ENCODE data around the gene GPA33.

GPA33 gene

DNA sequence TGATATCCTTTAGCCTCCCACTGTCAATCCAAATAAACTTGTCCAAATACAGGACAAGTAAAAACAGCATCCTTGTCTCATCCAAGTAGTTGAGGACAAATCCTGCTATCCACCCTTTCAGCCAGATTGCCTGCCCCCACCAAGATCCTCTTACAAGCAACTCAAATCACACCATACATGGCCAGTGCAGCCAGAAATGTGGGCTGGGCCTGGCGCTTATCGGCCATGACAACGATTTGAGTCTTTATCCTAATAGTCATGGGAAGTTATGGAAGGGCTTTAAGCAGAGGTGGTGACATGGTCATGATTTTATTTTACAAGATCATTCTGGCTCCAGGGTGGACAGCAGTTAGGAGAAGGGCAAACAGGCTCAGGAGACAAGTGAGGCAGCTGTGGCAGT, 6.3 kb downstream of the GPA33 start:
- DNase-seq: no peak

DNA sequence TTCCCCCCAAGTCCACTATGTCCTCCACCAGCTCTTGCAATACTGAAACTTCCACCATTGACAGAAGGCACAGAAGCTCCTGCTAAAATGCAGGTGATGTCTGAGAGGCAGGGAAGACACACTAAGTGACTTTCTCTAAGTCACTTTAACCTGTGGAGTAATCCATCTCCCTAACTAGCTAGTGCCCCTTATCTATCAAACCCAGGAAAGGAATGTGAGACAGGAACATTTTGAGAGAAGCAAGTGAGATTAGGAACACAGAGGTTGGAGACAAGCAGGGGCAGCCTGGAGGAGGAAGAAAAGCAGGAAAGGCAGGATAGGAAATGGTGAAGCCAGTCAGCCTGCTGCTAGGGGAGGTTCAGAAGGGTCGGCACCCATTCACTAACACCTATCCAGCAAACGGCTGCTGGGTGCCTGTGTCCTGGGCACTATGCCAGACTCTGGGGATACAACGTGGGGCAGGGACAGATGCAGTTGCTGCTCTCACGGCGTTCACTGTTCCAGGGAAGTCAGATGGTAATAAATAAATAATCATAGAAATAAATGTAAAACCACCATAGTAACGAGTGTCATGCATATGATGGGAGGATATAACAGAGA, 7.0 kb downstream of the GPA33 start:
- DNase-seq: no peak

DNA sequence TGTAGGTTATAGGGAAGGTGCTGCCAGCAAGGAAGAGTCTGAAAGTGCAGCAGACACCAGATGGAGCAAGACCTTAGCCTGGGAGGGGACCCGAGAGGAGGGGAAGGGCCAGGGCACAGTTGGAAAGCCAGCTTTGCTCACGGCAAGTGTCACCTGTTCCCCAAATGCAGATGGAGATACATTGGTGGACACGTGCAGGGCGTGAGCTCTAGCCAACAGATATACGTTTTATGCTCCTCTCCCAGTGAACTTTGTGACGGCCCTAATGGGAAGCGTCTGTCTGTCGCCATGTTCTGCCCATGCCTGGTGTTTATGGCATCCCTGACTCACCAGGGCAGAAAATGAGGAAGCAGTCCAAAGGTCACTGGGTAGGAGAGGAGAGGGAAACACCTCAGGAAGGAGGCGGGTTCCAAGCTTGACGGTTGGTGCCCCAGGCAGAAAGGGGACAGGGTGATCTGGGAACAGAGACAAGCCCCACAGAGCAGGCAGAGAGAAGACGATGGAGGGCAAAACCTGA, 7.6 kb downstream of the GPA33 start:
- DNase-seq: no peak

DNA sequence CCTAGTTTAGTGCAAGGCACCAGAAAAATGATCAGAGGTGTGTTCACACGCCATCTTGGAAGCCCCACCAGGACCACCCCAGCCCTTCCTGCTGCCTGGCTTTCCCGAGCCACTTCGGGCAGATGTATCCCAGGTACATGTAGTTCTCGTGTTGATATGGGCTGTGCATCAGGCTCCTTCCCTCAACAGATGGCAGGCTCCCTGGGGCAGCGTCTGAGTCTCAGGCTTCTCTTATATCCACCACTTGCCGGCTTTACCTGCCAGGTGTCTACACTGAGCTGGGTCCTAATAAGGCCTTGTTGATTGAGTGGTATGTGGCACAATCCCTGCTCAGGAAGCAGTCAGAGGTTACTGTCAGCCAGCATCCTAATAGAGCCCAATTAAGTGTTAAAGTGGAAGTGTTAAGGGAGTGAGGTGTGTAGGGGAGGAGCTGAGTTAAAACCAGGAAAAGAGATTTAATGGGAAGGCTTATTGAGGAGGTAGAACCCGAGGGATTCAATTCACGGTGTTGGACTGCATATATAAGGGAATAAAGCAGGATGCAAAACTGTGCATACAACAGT, 8.5 kb downstream of the GPA33 start:
- no peak for DNase-seq

DNA sequence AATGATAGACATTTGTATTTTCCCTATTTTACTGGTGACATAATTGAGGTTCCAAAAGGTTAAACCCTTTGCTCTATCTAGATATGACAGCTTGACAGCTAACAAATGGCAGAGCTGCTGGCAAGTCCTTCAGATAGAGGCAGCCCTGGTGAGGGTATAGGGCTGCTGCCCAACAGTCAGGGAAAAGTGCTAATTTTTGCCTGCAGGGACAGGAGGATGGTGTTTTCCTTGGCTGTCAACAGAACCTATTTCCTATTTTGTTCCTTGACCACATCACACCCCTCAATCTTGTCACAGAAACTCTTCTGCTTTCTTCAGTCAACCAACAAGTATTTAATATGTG, 12.3 kb downstream of the GPA33 start:
- DNase-seq: no peak

DNA sequence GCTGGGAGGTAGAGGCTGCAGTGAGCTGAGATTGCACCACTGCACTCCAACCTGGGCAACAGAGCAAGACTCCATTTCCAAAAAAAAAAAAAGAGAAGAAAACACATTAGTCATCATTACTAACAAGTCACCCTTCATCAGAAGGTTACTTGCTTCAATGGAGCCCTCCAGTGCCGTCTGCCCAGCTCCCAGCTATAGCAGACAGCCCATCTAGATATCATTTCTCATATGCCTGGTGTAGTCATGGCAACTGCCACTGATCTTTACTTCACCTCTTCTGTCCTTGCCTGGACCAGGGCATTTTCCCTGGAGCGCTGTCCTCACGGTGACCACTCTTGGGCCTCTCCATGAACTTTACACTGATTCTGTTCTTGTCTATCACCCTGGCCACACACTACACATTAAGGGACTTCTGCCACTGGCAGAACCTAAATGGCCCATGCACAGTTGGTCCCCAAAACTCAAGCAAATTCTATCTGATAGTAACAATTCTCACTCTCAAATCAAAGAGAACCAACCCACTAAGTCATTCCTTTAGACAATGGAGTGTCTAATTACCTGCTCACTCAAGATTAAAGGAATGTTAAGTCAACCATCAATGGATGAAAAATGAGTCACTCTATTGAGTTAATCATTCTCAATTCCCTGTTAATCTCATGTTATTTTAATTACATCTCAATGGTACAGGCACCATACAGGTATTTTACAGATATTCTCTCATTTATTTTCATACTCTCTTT, 12.9 kb downstream of the GPA33 start:
- DNase-seq: no peak

DNA sequence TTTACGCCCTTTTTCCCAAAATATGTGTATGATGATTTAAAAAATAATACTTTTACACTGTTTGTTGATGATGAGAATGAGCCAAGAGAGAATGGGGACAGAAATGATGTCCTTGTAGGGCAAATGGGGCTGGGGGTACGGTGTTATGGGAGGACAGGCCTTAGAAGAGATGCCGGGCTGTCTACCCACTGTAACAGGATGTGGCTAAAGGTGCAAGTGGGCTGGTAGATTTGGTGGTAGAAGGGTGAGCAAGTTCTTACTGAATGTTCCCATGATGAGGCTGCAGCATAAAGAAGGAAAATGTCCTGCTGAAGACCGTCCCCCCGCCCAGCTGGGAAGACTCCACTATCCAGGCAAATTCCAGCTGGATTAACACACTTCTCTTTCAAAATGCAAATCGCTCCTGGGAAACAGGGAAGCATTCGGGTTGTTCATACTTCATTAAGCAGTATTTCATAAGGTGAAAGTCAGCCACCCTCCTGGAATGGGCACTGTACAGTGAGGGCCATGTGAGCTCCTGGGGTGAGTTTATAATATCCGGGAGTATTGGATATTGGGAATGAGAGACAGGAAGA, 14.0 kb downstream of the GPA33 start:
- DNase-seq: no peak

DNA sequence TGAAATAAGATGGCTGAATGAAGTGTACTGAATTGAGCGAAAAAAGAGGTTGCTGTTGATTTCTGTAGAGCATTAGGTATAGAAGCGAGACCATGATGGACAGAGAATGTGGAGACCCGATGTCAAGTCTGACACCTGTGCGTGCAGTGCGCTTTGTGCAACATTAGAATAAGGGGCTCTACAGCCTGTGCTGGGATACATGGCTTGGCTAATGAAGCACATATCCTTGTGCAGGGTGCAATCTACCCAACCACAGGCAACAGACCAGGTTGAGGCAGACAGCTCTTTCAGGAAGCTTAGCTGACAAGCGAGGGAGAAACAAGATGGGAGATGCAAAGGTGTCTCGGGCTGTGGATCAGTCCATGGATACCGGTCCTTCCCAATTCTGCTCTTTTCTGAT, 18.9 kb downstream of the GPA33 start:
- no peak for DNase-seq

DNA sequence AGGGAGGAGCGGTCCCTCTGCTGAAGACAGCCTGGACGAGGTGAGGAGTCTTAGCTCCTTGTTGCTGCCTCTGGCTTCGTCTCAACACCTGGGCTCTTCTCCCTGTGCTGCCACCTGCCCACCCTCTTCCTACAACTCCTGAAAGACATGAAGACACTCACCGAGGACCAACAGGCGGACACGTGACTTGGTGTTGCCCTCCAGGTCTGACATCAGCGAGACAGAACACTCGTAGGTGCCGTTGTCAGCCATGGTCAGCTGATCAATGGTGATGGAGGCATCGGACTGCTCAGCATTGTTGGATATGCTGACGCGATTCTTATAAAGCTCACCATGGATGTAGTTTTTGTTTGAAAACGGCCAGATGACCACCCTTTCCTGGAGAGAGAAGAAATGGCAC, 21.4 kb downstream of the GPA33 start:
- no peak for DNase-seq

DNA sequence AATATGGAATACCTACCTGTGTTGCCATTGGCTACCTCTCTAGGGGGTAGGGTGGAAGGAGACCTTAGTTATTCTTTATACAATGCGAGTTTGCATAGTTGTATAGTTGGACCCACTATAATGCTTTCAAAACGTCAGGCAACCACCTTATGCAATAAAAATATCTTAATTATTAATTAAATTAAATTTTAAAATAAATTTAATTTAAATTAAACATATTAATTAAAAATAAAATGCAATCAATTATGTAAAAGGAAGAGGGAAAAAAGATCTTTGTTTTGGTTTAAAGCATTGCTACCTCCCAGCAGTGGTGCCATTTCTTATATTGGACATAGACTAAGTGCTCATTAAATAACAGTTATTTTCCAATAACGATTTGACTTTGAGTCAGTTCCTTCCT, 22.3 kb downstream of the GPA33 start:
- no peak for DNase-seq

DNA sequence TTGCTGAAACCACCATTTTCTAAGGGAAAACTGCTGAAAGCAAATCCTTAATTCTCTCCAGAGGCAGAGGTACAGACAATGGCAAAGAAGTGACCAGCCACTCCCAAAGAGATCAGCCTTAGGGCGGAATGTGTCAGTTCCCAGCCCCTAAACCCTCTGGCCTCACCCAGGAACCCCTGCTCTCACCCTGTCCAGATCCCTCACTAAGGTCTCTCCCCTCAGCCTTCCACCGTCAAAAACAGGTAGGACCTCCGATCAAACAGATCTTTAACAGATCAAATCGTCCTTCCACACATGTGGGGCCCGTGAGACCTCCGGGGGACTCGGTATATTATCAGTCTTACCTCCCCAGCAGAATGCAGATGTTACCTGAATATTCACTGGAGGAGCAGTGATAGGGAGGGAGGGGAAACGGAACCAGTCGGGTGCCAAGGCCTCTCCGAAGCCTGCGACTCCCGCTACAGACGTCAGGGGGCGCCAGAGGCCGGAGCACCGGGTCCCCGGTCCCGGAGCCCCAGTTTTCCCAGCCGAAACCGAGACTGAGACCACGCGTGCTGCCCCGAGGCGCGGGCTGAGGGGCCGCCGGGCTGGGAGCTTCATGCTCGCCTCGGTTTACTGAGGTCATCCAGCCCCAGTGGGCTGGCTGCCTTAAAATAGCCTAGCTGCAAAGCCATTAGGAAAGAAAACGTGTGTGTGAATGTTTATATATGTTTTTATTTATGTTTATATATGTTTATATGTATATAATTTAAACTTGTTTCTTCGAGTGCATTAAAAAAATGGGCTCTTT, 23.6 kb downstream of the GPA33 start:
- peak; percentile 89 for DNase-seq

DNA sequence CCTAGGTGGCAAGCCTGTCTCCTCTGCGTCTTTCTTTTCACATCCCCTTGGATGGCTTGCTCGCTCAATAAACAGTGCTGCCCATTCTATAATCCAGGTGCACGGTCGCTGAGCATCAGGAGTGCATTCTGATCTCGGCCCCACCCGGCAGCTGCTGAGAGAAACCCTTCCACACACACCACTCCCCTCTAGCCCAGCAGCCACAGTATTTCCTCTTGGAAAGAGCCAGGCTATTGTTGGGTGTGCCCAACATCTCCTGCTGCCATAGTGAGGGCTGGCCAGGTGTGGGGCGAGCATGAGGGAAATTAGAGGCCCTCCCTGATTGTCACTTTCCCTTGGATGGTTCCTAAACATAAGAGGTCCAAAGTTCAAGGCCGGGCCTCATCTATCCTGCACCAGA, 24.7 kb downstream of the GPA33 start:
- DNase-seq: no peak

DNA sequence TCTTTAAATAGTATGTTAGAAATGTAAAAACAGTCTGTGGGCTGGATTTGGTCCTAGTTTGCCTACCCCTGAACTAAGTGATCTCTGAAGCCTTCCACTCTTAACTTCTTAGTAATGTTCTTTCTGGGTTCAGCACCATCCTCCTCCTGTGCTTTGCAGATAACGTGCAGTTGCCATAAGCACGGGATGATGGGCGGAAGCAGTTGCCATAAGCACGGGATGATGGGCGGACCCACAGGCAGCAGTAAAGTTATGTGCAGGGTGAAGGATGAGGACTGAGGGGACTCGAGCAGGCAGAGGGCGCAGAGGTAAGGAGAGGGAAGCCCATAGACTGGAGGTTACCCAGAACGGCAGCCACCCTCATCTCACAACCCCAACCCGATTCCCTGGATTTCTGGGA, 25.6 kb downstream of the GPA33 start:
- DNase-seq: no peak

DNA sequence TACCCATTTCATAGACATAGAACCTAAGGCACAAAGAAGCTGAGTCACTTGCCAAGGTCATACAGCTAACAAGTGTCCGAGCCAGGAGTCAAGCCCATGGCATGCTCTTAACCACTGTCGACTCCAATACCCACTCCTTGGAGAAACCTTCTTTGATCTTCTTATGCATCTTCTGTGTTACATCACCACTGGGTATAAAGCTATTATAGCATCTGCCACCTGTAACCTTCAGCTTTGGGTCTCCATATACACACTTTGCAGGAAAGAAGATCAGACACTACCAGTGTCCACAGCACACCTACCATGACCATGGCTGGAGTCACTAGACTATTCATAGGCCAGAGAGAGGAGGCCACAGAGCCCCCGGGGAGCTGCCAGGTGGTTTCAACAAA, 29.1 kb downstream of the GPA33 start:
- no peak for DNase-seq

DNA sequence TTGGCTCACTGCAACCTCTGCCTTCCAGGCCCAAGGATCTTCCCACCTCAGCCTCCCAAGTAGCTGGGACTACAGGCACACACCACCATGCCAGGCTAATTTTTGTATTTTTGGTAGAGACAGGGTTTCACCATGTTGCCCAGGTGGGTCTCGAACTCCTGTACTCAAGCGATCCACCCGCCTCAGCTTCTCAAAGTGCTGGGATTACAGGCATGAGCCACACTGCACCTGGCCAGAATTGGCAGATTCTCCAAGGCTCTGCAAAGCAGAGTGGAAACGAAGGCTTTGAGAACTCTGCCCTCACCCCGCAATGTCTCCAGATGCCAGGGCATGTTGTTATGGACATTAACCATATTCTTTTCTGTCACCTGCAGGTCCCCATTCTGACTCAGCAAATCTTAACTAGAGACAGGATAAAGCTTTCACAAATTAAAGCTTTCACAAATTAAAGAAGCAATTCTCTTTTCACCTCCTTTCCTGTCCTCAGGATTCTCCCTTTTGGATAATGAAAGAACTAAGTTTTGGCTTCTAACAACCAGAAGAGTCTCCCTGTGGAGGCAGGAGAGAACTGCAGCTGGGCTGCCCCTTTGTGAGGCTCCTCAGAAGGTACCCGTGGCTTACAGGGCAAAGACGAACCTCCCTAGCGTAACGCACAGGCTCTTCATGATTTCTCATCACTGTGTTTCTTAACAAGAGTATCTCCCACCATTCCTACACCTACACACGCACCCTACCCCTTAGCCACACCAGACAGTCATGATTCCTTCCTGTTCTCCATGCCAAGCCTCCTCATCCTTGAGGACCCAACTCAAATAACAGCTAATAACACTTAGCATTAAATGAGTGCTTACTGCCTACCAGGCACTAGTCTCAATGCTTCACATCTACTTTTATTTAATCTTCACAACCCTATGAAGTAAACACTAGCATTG, 29.8 kb downstream of the GPA33 start:
- no peak for DNase-seq

DNA sequence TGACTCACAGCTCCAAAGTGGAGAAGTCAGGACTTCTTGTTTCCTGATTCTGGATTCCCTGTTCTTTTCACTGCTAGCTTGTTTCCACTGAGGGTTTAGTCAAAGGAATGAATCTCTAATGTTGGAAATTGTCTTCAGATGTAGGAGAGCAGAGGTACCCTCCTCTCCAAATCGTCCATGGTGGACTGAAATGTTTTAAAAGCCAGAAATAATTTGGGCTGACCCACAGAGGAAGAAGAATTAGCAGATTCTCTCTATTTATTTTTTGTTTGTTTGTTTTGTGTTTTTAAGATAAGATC, 30.4 kb downstream of the GPA33 start:
- DNase-seq: no peak

DNA sequence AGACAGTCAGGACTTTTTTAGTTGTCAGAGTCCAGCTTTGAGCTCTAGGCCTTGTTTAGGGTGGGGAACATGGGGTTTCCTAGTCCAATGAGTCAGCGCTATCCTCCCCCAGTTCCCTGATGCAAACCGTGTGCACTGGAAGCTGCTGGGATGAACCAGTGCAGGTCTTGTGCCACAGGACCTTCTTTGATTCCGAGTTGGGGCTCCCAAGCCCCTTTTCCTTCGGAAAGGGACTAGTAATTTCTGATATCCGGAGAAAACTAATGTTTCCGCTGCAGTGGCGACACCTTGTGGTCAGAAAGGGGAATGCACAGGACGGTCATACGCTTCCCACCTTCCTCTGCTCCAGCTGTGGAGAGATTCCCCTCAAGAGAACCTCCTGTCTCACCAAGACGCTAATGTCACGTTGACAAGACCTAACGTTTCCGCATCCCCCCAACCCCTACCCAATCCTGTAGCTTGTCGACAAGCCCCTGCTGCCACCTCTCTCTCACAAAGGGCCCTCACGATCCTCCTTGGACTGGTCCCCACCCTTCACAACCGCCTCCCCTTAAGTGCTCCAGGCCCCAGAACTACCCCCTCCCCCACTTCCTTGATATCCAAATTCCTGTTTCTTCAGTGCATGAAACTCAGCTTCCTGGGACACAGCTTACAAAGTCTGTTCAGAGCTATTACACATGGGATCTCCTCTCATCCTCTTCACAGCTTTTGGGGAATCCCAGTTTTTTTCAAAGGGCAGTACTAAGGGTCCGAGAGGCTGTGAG, 30.9 kb downstream of the GPA33 start:
- peak; percentile 84 for DNase-seq

DNA sequence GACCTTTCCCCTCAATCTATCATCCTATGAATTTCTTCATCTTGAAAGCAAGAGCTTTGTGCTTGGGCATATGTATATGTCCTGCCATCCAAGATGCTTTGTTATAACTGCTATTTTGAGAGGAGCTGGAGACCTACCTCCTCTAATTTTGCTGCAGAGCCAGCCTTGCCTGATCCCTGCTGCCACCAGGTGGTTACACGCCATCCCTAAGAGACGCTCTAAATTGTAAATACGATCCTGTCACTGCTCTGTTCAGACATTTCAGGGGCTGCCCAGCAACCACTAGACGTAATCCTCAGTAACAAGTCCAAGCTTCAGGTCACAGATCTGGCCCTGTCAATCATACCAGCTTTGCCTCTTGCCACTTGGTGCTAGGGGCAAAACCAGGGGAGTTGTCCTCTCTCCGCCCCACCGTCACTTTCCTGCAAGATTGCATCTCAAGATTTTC, 32.9 kb downstream of the GPA33 start:
- DNase-seq: no peak

DNA sequence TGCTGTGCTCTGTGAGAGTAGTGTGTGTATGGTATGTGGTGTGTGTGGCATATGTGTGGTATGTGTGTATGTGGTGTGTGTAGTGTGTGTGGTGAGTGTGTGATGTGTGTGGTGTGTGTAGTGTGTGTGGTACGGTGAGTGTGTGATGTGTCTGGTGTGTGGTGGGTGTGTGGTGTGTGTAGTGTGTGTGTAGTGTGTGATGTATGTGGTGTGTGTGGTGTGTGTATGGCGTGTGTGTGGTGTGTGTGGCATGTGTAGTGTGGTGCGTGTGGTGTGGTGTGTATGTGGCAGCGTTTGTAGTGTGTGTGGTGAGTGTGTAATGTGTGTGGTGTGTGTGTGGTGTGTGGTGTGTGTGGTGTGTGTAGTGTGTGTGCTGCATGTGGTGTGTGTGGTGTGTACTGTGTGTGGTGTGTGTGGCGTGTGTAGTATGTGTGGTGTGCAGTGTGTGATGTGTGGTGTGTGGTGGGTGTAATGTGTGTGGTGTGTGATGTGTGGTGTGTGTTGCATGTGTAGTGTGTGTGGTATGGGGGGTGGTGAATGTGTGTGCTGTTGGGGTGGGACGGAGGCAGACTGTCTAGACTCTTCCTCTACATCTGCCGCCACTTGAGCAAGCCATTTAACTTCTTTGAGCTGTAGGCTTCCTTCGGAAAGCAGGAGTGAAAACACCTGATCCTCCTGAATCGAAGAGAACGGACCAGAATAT, 33.5 kb downstream of the GPA33 start:
- DNase-seq: no peak

DNA sequence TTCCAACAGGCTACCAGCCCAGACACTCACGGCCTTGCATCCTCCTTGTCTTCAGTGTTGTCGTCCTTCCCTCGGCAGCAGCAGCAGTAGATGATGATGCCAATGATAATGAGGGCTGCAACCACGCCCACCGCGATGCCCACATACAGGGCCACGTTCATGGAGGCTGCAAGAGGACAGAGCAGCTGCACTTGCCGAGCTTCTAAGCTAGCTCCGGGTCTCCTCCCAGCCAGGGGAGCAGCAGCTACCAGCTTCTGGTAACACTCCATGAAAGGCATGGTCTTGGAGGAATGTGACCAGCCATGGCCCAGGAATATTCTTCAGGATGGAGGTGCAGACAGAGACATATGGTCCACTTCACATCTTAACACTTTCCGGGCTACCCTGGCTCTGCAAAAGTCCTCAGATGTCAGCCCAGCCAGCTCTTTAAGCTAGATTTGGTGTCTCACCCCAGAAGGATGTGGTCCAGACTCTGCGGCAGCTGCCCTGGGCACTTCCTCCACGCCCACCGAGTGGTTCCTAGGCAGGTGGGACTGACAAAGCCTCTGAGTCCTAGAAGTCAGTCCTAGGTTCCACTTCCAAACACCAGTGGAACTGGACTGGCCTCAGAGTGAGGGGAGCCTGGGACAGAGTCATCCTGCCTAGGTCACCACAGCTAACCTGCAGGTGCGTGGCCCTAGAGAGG, 35.1 kb downstream of the GPA33 start:
- DNase-seq: no peak
